Left colon (tissue), 2 donors: ENCODE results near the gene LENG1. TPM values are rescaled to one million over a fixed set of nuclear protein-coding genes. Genes with fewer than 3 reads are reported as not detected.

Source experiments
- ATAC-seq: fragments of 200-7000 bp; cut with Tn5 transposase; one replicate; pipeline ENCODE4 v1.9.1; 2020; ENCODE audit warnings: mild to moderate bottlenecking, moderate library complexity
- DNase-seq, 2 donors: peaks; one replicate each; pipeline ENCODE4 v3.0.0-alpha.2; 2020
- intact Hi-C, 2 donors: fragments of 100-400 bp; cut with DNase I in 1 of 2; cut with micrococcal nuclease in 1 of 2; formaldehyde crosslinking; loops; one replicate each; pipeline versions ENCODE4 v1.11.2 to v1.14.0; 2022; cut with DNase I, micrococcal nuclease
- total RNA-seq, 2 donors: library from RNA; stranded (reverse); fragmentation: NEBNext Ultra II Directional; extraction: Animal tissue kit (Norgen Biotek cat#: 25700); gene quantifications; one replicate each; pipeline ENCODE4 v1.2.1, GENCODE V29; 2021
- donor health status: DM: no; HTN: no; CAD: no.
- donor health status: DM: yes; HTN: yes; CAD: no.

Gene LENG1
- total RNA-seq, 2 donors from 2014 or later: 5.3 to 7.3 TPM

GRCh38 chr19:54128441-54128725 lies 31.1 kb downstream of the LENG1 start:
- intact Hi-C loops: no loop called here
- DNase-seq (no peak), ATAC-seq (no peak)

- intact Hi-C loops: no loop called here
- no peak for DNase-seq
- ATAC-seq: no peak
Observed at GRCh38 chr19:54127688-54128440, 31.7 kb downstream of the LENG1 start.

GRCh38 chr19:54125713-54126112 lies 33.8 kb downstream of the LENG1 start:
- no peak for ATAC-seq

GRCh38 chr19:54124393-54124792 lies 35.1 kb downstream of the LENG1 start:
- intact Hi-C loops: no loop called here
- ATAC-seq (no peak), DNase-seq (no peak)

More at GRCh38 chr19:54125713-54126112, 33.8 kb downstream of the LENG1 start:
- intact Hi-C loops: no loop called here
- no peak for DNase-seq

- intact Hi-C loops: no loop called here
- DNase-seq (no peak), ATAC-seq (no peak)
Observed at GRCh38 chr19:54123682-54124081, 35.8 kb downstream of the LENG1 start.

GRCh38 chr19:54121259-54121658 lies 38.3 kb downstream of the LENG1 start:
- intact Hi-C loops: no loop called here
- DNase-seq (peak in 1 of 2 donors; percentile 42), ATAC-seq (peak; percentile 88)

- DNase-seq: peak; percentile 95 to 99
- peak; percentile 91 for ATAC-seq
- intact Hi-C loops: no loop called here
Observed at GRCh38 chr19:54115109-54116063, 44.1 kb downstream of the LENG1 start, which contains the start of the genes PRPF31 and TFPT. Gene PRPF31 (plus strand): TSS chr19:54115754. CDS start chr19:54118279, 2,525 bp downstream. Gene TFPT (minus strand): TSS chr19:54115657. CDS start chr19:54115269, 388 bp downstream.

- DNase-seq (peak; percentile 52 to 63), ATAC-seq (peak; percentile 39)
- intact Hi-C loops: no loop called here
Observed at GRCh38 chr19:54114340-54115108, 45.0 kb downstream of the LENG1 start.

- ATAC-seq: peak; percentile 19
- intact Hi-C loops: no loop called here
- no peak for DNase-seq
Observed at GRCh38 chr19:54109651-54110050, 49.9 kb downstream of the LENG1 start.

GRCh38 chr19:54108496-54108895 lies 51.0 kb downstream of the LENG1 start:
- intact Hi-C loops: no loop called here
- ATAC-seq (no peak), DNase-seq (no peak)

GRCh38 chr19:54107876-54108490 lies 51.5 kb downstream of the LENG1 start:
- intact Hi-C loops: no loop called here
- no peak for DNase-seq
- ATAC-seq: no peak

GRCh38 chr19:54106716-54107115 lies 52.8 kb downstream of the LENG1 start:
- DNase-seq (no peak), ATAC-seq (no peak)

GRCh38 chr19:54105796-54106195 lies 53.7 kb downstream of the LENG1 start:
- intact Hi-C loops: no loop called here
- DNase-seq: no peak
- no peak for ATAC-seq

More at GRCh38 chr19:54106716-54107115, 52.8 kb downstream of the LENG1 start:
- intact Hi-C loops: no loop called here

Other genes with a start within 250 kb of the LENG1 start
- gene CACNG8, start 196.8 kb downstream of the LENG1 start, total RNA-seq: under 1 TPM in 1 of 2 donors, not detected in 1; 0.03 TPM
- gene CACNG6, start 168.1 kb downstream of the LENG1 start, total RNA-seq: not detected
- gene VSTM1, start 95.8 kb downstream of the LENG1 start, total RNA-seq: not detected
- not detected for gene TARM1, start 78.4 kb downstream of the LENG1 start, total RNA-seq
- gene OSCAR, start 58.9 kb downstream of the LENG1 start, total RNA-seq: under 1 TPM; 0.67 to 0.98 TPM
- 100 to 1,000 TPM; 146 to 147 TPM for gene NDUFA3, start 56.9 kb downstream of the LENG1 start, total RNA-seq
- gene TFPT, start 44.1 kb downstream of the LENG1 start, total RNA-seq: 10 to 100 TPM; 12.4 to 12.7 TPM
- 10 to 100 TPM; 37.4 to 38.6 TPM for gene PRPF31, start 44.0 kb downstream of the LENG1 start, total RNA-seq
- gene CNOT3, start 22.0 kb downstream of the LENG1 start, total RNA-seq: 10 to 100 TPM; 32.9 to 42.2 TPM
- gene TMC4, start 13.4 kb upstream of the LENG1 start, total RNA-seq: 100 to 1,000 TPM; 209 to 217 TPM
- gene MBOAT7, start 29.9 kb upstream of the LENG1 start, total RNA-seq: 100 to 1,000 TPM; 144 to 152 TPM
- gene TSEN34, start 31.6 kb upstream of the LENG1 start, total RNA-seq: 10 to 100 TPM; 38.9 to 41.6 TPM
- gene RPS9, start 41.1 kb upstream of the LENG1 start, total RNA-seq: 1,000 to 10,000 TPM in 1 of 2 donors, 100 to 1,000 TPM in 1; 962 to 1,034 TPM
- 1 to 10 TPM; 2.0 to 3.5 TPM for gene LILRB3, start 63.3 kb upstream of the LENG1 start, total RNA-seq
- gene LILRA6, start 83.1 kb upstream of the LENG1 start, total RNA-seq: 1 to 10 TPM in 1 of 2 donors, under 1 TPM in 1; 0.55 to 1.1 TPM
- gene LILRB5, start 97.6 kb upstream of the LENG1 start, total RNA-seq: 10 to 100 TPM in 1 of 2 donors, 1 to 10 TPM in 1; 4.8 to 10.9 TPM
- gene LILRB2, start 121.4 kb upstream of the LENG1 start, total RNA-seq: 1 to 10 TPM in 1 of 2 donors, under 1 TPM in 1; 0.98 to 3.2 TPM
- gene LILRA5, start 153.4 kb upstream of the LENG1 start, total RNA-seq: 1 to 10 TPM in 1 of 2 donors, under 1 TPM in 1; 0.82 to 2.2 TPM
- not detected for gene LILRA4, start 179.4 kb upstream of the LENG1 start, total RNA-seq
- gene LAIR1, start 205.2 kb upstream of the LENG1 start, total RNA-seq: 10 to 100 TPM in 1 of 2 donors, 1 to 10 TPM in 1; 3.8 to 13.2 TPM